ENCODE measurements around the gene NSMCE1. TPM values are rescaled to one million over a fixed set of nuclear protein-coding genes. Genes with fewer than 3 reads are reported as not detected.

NSMCE1 gene
- total and polyA plus RNA-seq, 10 donors, result 18.4 to 79.0 (median 36.7) TPM

GRCh38 chr16:27272076-27272475 is 3.5 kb upstream of the NSMCE1 start:
- H3K9me3 ChIP-seq, result no peaks in the 10 kb centered on the region
- intact Hi-C loops (cut with DNase I; ENCODE audit: low total_unique reads), result no loop called here

GRCh38 chr16:27270349-27270748 is 1.8 kb upstream of the NSMCE1 start:
- no peak overlapping the region for H3K4me3 ChIP-seq
- H3K4me1 ChIP-seq, result peaks cover 12 to 84% (median 34%) of the 10 kb centered on the region in 6 donors
- H3K9me3 ChIP-seq, result no peaks in the 10 kb centered on the region
- no peak overlapping the region for H3K27ac ChIP-seq
- no peak for TF ChIP-seq POLR2AphosphoS5 (IDR thresholded peaks at IDR 0.05)
- TF ChIP-seq CTCF (IDR thresholded peaks at IDR 0.05 in 8 of 11, conservative IDR thresholded peaks at IDR 0.05 in 3 of 11), result no peak
- no peaks in the 10 kb centered on the region for H3K27me3 ChIP-seq (replicated peaks in 1 of 7)
- intact Hi-C loops (cut with DNase I; ENCODE audit: low total_unique reads), result no loop called here
- H3K36me3 ChIP-seq, result no peaks in the 10 kb centered on the region
- WGBS, 5 donors, result 90 to 98% (median 94%) methylated on average over 4 of the region's 4 CpGs
- no peak for DNase-seq

More at GRCh38 chr16:27272076-27272475, 3.5 kb upstream of the NSMCE1 start:
- Histone ChIP-seq H3K36me3 (no peaks in the 10 kb centered on the region), H3K4me3 (no peak overlapping the region), H3K4me1 (peaks cover 12 to 76% (median 33%) of the 10 kb centered on the region in 6 donors), H3K27me3 (replicated peaks in 1 of 7) (no peaks in the 10 kb centered on the region), H3K27ac (peak overlapping the region in 3 of 8 donors; percentile 16 to 54 (median 38))
- TF ChIP-seq CTCF (IDR thresholded peaks at IDR 0.05 in 8 of 11, conservative IDR thresholded peaks at IDR 0.05 in 3 of 11) (no peak), POLR2AphosphoS5 (IDR thresholded peaks at IDR 0.05) (no peak), POLR2A (IDR thresholded peaks at IDR 0.05) (no peak)
- WGBS, 5 donors, result 85 to 94% (median 88%) methylated on average over 4 of the region's 4 CpGs
- no peak for DNase-seq

GRCh38 chr16:27269300-27270150 is 953 bp upstream of the NSMCE1 start:
- TF ChIP-seq POLR2AphosphoS5 (IDR thresholded peaks at IDR 0.05) (no peak), POLR2A (IDR thresholded peaks at IDR 0.05) (no peak), CTCF (IDR thresholded peaks at IDR 0.05 in 8 of 11, conservative IDR thresholded peaks at IDR 0.05 in 3 of 11) (no peak)
- H3K27me3 ChIP-seq (replicated peaks in 1 of 7), result no peaks in the 10 kb centered on the region
- H3K27ac ChIP-seq, result peak overlapping the region in 6 of 8 donors; percentile 91 to 95 (median 92)
- no peak for DNase-seq
- no peaks in the 10 kb centered on the region for H3K9me3 ChIP-seq
- no peaks in the 10 kb centered on the region for H3K36me3 ChIP-seq
- peak overlapping the region in 6 of 8 donors; percentile 59 to 89 (median 71) for H3K4me3 ChIP-seq
- H3K4me1 ChIP-seq, result peaks cover 7 to 82% (median 27%) of the 10 kb centered on the region in 6 donors
- intact Hi-C loops (cut with DNase I; ENCODE audit: low total_unique reads), result loop anchor here (10.0 kb wide), 1 partner anchor 45 kb away; the partner anchor contains the start of gene IL4R
- 84 to 90% (median 85%) methylated on average over 9 of the region's 9 CpGs for WGBS, 5 donors

- TF ChIP-seq POLR2A (IDR thresholded peaks at IDR 0.05) (no peak), POLR2AphosphoS5 (IDR thresholded peaks at IDR 0.05) (no peak), CTCF (IDR thresholded peaks at IDR 0.05 in 8 of 11, conservative IDR thresholded peaks at IDR 0.05 in 3 of 11) (no peak)
- no peaks in the 10 kb centered on the region for H3K9me3 ChIP-seq
- no peaks in the 10 kb centered on the region for H3K27me3 ChIP-seq (replicated peaks in 1 of 7)
- intact Hi-C loops (cut with DNase I; ENCODE audit: low total_unique reads), result loop anchor here (10.0 kb wide), 1 partner anchor 48 kb away; the partner anchor contains the start of gene IL4R
- DNase-seq, result no peak
- H3K4me1 ChIP-seq, result peaks cover 11 to 82% (median 36%) of the 10 kb centered on the region in 6 donors
- peak overlapping the region in 1 of 8 donors; percentile 89 for H3K4me3 ChIP-seq
- no peak overlapping the region for H3K27ac ChIP-seq
- WGBS, 5 donors, result 67 to 74% (median 73%) methylated on average over 8 of the region's 8 CpGs
- peaks cover 0 to 4% (median 0%) of the 10 kb centered on the region in 6 donors for H3K36me3 ChIP-seq
Observed at GRCh38 chr16:27267037-27267677, 1.4 kb downstream of the NSMCE1 start.

All from spleen (tissue), 11 donors.